ENCODE results near the gene PNRC2. TPM values are rescaled to one million over a fixed set of nuclear protein-coding genes. Genes with fewer than 3 reads are reported as not detected.

Gene PNRC2
- total and polyA plus RNA-seq, 4 donors, result 24.9 to 63.6 (median 36.3) TPM

GRCh38 chr1:23977187-23977853 is 17.7 kb downstream of the PNRC2 start:
- no peak for DNase-seq (ENCODE audit: low spot score)
- Histone ChIP-seq H3K36me3 (ENCODE audit: control insufficient read depth in 4 of 4, insufficient read depth in 3 of 4, low read depth in 1 of 4, low read length in 3 of 4) (peaks cover 0 to 7% (median 4%) of the 10 kb centered on the region in 4 donors), H3K4me3 (ENCODE audit: low read depth in 1 of 3, low read length in 3 of 3) (no peak overlapping the region), H3K27ac (ENCODE audit: low read depth in 1 of 2, low read length in 2 of 2) (no peak overlapping the region), H3K9ac (ENCODE audit: low read depth in 1 of 2, low read length in 2 of 2) (no peak overlapping the region), H3K4me1 (ENCODE audit: control insufficient read depth in 4 of 4, insufficient read depth in 4 of 4, low read length in 3 of 4) (peaks cover 4 to 34% (median 20%) of the 10 kb centered on the region in 4 donors), H3K27me3 (ENCODE audit: control insufficient read depth in 4 of 4, insufficient read depth in 4 of 4, low read length in 3 of 4) (no peaks in the 10 kb centered on the region), H3K9me3 (ENCODE audit: control insufficient read depth in 4 of 4, low read length in 3 of 4) (no peaks in the 10 kb centered on the region)
- 80% methylated on average over 4 of the region's 4 CpGs for WGBS
- no peak for TF ChIP-seq REST (IDR thresholded peaks at IDR 0.05)
- TF ChIP-seq RXRA (IDR thresholded peaks at IDR 0.05), result no peak
- no peak for TF ChIP-seq EGR1 (IDR thresholded peaks at IDR 0.05; ENCODE audit: low read depth in 2 of 2)
- no peak for TF ChIP-seq GABPA (IDR thresholded peaks at IDR 0.05 in 1 of 2, conservative IDR thresholded peaks at IDR 0.05 in 1 of 2)
- TF ChIP-seq MAX (IDR thresholded peaks at IDR 0.05), result no peak
- no peak for TF ChIP-seq NR2F2 (IDR thresholded peaks at IDR 0.05)
- no peak for TF ChIP-seq SP1 (IDR thresholded peaks at IDR 0.05)
- no peak for TF ChIP-seq FOXA2 (IDR thresholded peaks at IDR 0.05)
- TF ChIP-seq FOXA1 (IDR thresholded peaks at IDR 0.05), result no peak
- TF ChIP-seq CTCF (IDR thresholded peaks at IDR 0.05; ENCODE audit: low read depth, low read length, missing input control), result no peak
- TF ChIP-seq JUND (IDR thresholded peaks at IDR 0.05), result no peak
- no peak for TF ChIP-seq TAF1 (conservative IDR thresholded peaks at IDR 0.05)
- TF ChIP-seq HNF4A (conservative IDR thresholded peaks at IDR 0.05), result no peak
- no peak for TF ChIP-seq ZBTB33 (IDR thresholded peaks at IDR 0.05)
- TF ChIP-seq ATF3 (IDR thresholded peaks at IDR 0.05), result no peak
- no peak for TF ChIP-seq HNF4G (IDR thresholded peaks at IDR 0.05)
